K562 (cell line): ENCODE results near the gene CCNY. TPM values are rescaled to one million over a fixed set of nuclear protein-coding genes. Genes with fewer than 3 reads are reported as not detected.

ENCODE experiments used
- ADNP ChIP-seq: fragments of 200-800 bp; sonication (Bioruptor generic); IDR thresholded peaks from 2 replicates; pipeline ENCODE4 v1.6.1; 2016; ENCODE audit warnings: missing genetic modification characterization, missing compliant biosample characterization
- ARID1B ChIP-seq: fragments of 450-650 bp; IDR thresholded peaks from 2 replicates; pipeline ENCODE4 v1.6.1; 2016; ENCODE audit warnings: antibody characterized with exemption, mild to moderate bottlenecking, inconsistent platforms
- BCOR ChIP-seq: fragments of 450-650 bp; IDR thresholded peaks from 2 replicates; pipeline ENCODE4 v1.6.1; 2016
- CSDE1 ChIP-seq, 2 experiments: fragments of 450-650 bp; IDR thresholded peaks; 2 replicates each; pipeline ENCODE4 v1.6.1; 2016; ENCODE audit warnings: mild to moderate bottlenecking in 1 of 2
- DPF2 ChIP-seq: fragments of 450-650 bp; IDR thresholded peaks from 2 replicates; pipeline ENCODE4 v1.6.1; 2016
- E2F4 ChIP-seq: sonication (generic); formaldehyde crosslinking; IDR thresholded peaks from 2 replicates; pipeline ENCODE4 v1.8.0; 2022; ENCODE audit warnings: mild to moderate bottlenecking, low read depth, missing genetic modification reagents
- PRDM10 ChIP-seq: fragments of 450-650 bp; IDR thresholded peaks from 2 replicates; pipeline ENCODE4 v1.6.1; 2018; ENCODE audit not compliant: partially characterized antibody
- SAP30 ChIP-seq: fragments of 200-600 bp; sonication (generic); IDR thresholded peaks from 2 replicates; pipeline ENCODE4 v1.6.1; 2012; ENCODE audit warnings: borderline replicate concordance, low read depth, mild to moderate bottlenecking, moderate library complexity, low read length, control low read depth, inconsistent platforms; ENCODE audit not compliant: insufficient read depth, poor library complexity, severe bottlenecking
- SP1 ChIP-seq: sonication (generic); formaldehyde crosslinking; IDR thresholded peaks from 2 replicates; pipeline ENCODE4 v1.8.1; 2022; ENCODE audit warnings: mild to moderate bottlenecking, missing genetic modification reagents
- ZBTB40 ChIP-seq, 2 experiments: fragments of 450-650 bp in 1 of 2; sonication (generic) in 1 of 2; formaldehyde crosslinking in 1 of 2; IDR thresholded peaks; 2 replicates each; pipeline versions ENCODE4 v1.7.1 to v1.9.0; 2016 to 2022; ENCODE audit warnings: inconsistent platforms in 1 of 2, mild to moderate bottlenecking in 1 of 2, missing genetic modification reagents in 1 of 2
- polyA plus RNA-seq, 8 experiments: library from polyadenylated mRNA; depleted of rRNA in 4 of 8; stranded (reverse) in 5 of 8; unstranded in 3 of 8; fragments of >200 nt; fragmentation: Nextera tagmentation in 2 of 8; fragmentation: Illumina TruSeq in 1 of 8; extraction: Ambion mirVana in 2 of 8; extraction: Trizol in 1 of 8; gene quantifications; 2 replicates each; pipeline versions ENCODE4 v1.2.1 to v1.2.3, GENCODE V29; 2011 to 2014; ENCODE audit warnings: inconsistent platforms in 1 of 8, missing spikeins in 1 of 8
- total RNA-seq, 7 experiments: library from RNA; depleted of rRNA in 6 of 7; stranded (reverse); fragments of >200 nt in 6 of 7; fragmentation: Illumina TruSeq in 2 of 7; extraction: Trizol in 2 of 7; gene quantifications; 2 replicates each; pipeline versions ENCODE4 v1.2.1 to v1.2.3, GENCODE V29; 2011 to 2021; ENCODE audit warnings: low replicate concordance in 1 of 7

Gene CCNY
- total and polyA plus RNA-seq, 9 of the 15 experiments (the other 6 are each of a cell fraction or from before 2014, with no cell fraction given), result 8.4 to 109 (median 38.6) TPM

- TF ChIP-seq PRDM10 (peak; percentile 15), CSDE1 (IDR thresholded peaks at IDR 0.05) (0 out of 4 replicates have a peak, but pooled peaks of 1 of the 2 experiments have one; percentile 20), ZBTB40 (IDR thresholded peaks at IDR 0.05) (0 out of 2 replicates have a peak, but pooled peaks have one; percentile 17), ZBTB40 (CRISPR knock-in tag; IDR thresholded peaks at IDR 0.05) (no peak), ADNP (peak; percentile 58), E2F4 (CRISPR knock-in tag) (0 out of 2 replicates have a peak, but pooled peaks have one; percentile 45), BCOR (peak; percentile 82), ARID1B (peak; percentile 52), SP1 (no peak), DPF2 (peak; percentile 43; the same call in 1 of the 2 replicates), SAP30 (peak; percentile 78)
Observed at GRCh38 chr10:35335133-35336083, 901 bp upstream of the CCNY start (continued).
